HG02981 (cell line): Measurements from ENCODE around the gene NRBP1.

ENCODE experiments used
- ATAC-seq: cut with Tn5 transposase; IDR thresholded peaks from one replicate; pipeline ENCODE4 v1.9.1; 2021; ENCODE audit warnings: mild to moderate bottlenecking, moderate library complexity; ENCODE audit not compliant: unreplicated experiment

The NRBP1 gene

DNA sequence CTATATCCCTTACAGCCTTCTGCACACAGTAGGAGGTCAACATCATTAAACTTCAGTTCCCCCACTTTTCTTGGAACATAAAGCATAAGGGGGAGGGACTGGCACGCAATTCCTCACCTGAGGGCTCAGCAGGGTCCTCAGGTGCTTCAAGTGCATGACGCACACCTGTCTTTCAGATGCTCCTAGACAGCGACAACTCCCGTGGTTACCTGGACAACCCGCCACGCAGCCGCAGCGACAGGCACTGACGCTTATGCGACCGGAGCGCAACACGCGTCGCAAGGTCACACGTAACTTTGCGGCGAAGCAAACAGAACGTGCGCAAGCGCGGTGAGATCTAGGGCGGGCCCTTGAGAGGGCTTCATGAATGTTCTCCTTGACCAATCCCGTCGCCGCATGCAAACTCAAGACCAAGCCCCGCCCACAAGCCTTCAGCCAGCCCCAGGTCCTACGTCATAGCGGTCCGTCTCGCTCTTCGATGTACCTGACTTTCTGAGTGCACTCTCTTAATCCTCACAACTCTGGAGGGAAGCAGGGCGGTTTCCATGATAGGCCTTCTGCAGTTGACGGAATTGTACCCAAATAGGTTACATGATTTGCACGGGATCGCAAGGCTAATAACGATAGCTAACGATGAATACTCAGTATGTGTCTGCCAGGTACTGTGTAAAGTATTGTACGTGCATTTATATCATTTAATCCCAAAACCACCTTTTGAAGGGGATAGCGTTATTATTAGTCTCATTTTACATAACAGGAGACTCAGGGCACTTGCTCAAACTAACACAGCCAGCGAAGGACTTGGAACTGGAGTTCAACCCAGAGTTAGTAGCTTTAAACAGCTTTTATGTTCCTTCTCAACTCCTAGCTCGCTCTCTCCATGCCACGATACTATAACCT lies 61.3 kb downstream of the NRBP1 start, which contains the start of gene IFT172:
Gene IFT172 (minus strand): TSS at position 246 of the 900 bp plus-strand sequence. CDS start 90 bp downstream, at position 156.
- ATAC-seq: peak; percentile 90
